Measurements from ENCODE around the gene NKX1-2.

NKX1-2 gene

DNA sequence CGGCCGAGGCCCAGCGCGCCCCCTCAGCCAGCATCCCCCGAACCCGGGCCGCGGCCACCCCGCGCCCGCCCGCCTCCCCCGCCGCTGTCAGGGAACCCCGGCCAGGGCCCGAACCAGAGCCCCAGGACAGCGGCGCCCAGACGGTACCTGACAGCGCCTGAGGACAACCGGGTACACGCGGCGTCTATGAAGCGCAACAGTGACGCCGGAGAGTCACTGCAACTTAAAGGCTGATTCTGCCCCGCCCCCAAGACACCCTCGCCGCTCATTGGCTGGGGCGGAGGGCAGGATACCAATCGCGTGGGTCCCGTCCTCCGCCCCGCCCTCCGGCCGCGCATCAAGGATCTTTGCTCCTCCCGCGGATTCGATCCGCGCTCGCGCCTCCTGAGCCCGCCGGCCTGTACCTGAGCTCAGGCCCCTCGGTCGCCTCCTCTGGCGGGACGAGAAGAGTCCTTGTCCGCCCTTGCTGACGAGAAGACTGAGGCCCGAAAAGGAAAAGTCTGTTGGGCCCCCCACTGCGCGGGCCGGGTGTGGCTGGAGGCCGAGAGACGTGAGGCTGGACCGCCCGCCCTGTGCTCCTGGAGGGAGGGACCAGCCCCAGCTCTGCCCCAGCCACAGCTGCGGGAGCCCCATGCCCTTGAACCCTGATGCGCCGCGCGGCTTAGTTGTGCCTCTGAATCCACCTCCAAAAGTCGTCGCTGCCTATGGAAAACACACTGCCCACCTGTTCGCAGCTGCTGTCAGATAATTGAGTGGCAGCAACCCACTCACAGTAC lies 30.9 kb downstream of the NKX1-2 start, which contains the start of gene OAT (continued):
- TF ChIP-seq ZNF558 (tag by site-specific recombination; IDR thresholded peaks at IDR 0.05) (no peak), ZNF658 (tag by site-specific recombination; IDR thresholded peaks at IDR 0.05) (no peak), OSR2 (tag by site-specific recombination; IDR thresholded peaks at IDR 0.05) (no peak), WT1 (tag by site-specific recombination; IDR thresholded peaks at IDR 0.05) (peak; percentile 47; the same call in 1 of the 2 replicates), ZNF266 (tag by site-specific recombination; IDR thresholded peaks at IDR 0.05; ENCODE audit: low read depth) (no peak), ZFP3 (tag by site-specific recombination; IDR thresholded peaks at IDR 0.05; ENCODE audit: low read depth) (no peak), ZNF596 (tag by site-specific recombination; IDR thresholded peaks at IDR 0.05) (0 out of 2 replicates have a peak, but pooled peaks have one; percentile 4), ZNF114 (tag by site-specific recombination; IDR thresholded peaks at IDR 0.05) (no peak), ZSCAN30 (tag by site-specific recombination; IDR thresholded peaks at IDR 0.05) (peak; percentile 8; the same call in 1 of the 2 replicates), ZNF510 (tag by site-specific recombination; IDR thresholded peaks at IDR 0.05; ENCODE audit: insufficient replicate concordance) (no peak), ZNF214 (tag by site-specific recombination; IDR thresholded peaks at IDR 0.05; ENCODE audit: borderline replicate concordance) (no peak), ZNF175 (tag by site-specific recombination; IDR thresholded peaks at IDR 0.05) (no peak), ZNF132 (tag by site-specific recombination; IDR thresholded peaks at IDR 0.05; ENCODE audit: borderline replicate concordance) (no peak), FEZF1 (tag by site-specific recombination; IDR thresholded peaks at IDR 0.05) (no peak), ZNF560 (tag by site-specific recombination; IDR thresholded peaks at IDR 0.05; ENCODE audit: borderline replicate concordance) (no peak), ZSCAN23 (tag by site-specific recombination; IDR thresholded peaks at IDR 0.05) (no peak), ZNF423 (tag by site-specific recombination; IDR thresholded peaks at IDR 0.05) (peak; percentile 46; the same call in 1 of the 2 replicates), ZNF473 (tag by site-specific recombination; IDR thresholded peaks at IDR 0.05) (no peak), ZNF776 (tag by site-specific recombination; IDR thresholded peaks at IDR 0.05; ENCODE audit: borderline replicate concordance) (no peak), SP7 (tag by site-specific recombination; IDR thresholded peaks at IDR 0.05) (peak; percentile 87), SALL2 (tag by site-specific recombination; IDR thresholded peaks at IDR 0.05; ENCODE audit: borderline replicate concordance) (no peak)
- TF ChIP-seq, protein P1, sequence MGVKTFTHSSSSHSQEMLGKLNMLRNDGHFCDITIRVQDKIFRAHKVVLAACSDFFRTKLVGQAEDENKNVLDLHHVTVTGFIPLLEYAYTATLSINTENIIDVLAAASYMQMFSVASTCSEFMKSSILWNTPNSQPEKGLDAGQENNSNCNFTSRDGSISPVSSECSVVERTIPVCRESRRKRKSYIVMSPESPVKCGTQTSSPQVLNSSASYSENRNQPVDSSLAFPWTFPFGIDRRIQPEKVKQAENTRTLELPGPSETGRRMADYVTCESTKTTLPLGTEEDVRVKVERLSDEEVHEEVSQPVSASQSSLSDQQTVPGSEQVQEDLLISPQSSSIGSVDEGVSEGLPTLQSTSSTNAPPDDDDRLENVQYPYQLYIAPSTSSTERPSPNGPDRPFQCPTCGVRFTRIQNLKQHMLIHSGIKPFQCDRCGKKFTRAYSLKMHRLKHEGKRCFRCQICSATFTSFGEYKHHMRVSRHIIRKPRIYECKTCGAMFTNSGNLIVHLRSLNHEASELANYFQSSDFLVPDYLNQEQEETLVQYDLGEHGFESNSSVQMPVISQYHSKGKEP (tag by site-specific recombination; IDR thresholded peaks at IDR 0.05), result peak; percentile 32; the same call in 1 of the 2 replicates
- TF ChIP-seq, protein P2, sequence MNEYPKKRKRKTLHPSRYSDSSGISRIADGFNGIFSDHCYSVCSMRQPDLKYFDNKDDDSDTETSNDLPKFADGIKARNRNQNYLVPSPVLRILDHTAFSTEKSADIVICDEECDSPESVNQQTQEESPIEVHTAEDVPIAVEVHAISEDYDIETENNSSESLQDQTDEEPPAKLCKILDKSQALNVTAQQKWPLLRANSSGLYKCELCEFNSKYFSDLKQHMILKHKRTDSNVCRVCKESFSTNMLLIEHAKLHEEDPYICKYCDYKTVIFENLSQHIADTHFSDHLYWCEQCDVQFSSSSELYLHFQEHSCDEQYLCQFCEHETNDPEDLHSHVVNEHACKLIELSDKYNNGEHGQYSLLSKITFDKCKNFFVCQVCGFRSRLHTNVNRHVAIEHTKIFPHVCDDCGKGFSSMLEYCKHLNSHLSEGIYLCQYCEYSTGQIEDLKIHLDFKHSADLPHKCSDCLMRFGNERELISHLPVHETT (tag by site-specific recombination; IDR thresholded peaks at IDR 0.05), result no peak; the same call in 1 of the 2 replicates
- TF ChIP-seq, protein P3, sequence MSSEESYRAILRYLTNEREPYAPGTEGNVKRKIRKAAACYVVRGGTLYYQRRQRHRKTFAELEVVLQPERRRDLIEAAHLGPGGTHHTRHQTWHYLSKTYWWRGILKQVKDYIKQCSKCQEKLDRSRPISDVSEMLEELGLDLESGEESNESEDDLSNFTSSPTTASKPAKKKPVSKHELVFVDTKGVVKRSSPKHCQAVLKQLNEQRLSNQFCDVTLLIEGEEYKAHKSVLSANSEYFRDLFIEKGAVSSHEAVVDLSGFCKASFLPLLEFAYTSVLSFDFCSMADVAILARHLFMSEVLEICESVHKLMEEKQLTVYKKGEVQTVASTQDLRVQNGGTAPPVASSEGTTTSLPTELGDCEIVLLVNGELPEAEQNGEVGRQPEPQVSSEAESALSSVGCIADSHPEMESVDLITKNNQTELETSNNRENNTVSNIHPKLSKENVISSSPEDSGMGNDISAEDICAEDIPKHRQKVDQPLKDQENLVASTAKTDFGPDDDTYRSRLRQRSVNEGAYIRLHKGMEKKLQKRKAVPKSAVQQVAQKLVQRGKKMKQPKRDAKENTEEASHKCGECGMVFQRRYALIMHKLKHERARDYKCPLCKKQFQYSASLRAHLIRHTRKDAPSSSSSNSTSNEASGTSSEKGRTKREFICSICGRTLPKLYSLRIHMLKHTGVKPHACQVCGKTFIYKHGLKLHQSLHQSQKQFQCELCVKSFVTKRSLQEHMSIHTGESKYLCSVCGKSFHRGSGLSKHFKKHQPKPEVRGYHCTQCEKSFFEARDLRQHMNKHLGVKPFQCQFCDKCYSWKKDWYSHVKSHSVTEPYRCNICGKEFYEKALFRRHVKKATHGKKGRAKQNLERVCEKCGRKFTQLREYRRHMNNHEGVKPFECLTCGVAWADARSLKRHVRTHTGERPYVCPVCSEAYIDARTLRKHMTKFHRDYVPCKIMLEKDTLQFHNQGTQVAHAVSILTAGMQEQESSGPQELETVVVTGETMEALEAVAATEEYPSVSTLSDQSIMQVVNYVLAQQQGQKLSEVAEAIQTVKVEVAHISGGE (tag by site-specific recombination; conservative IDR thresholded peaks at IDR 0.05; ENCODE audit: low read depth), result 0 out of 2 replicates have a peak, but pooled peaks have one; percentile 39
- TF ChIP-seq, protein P4, sequence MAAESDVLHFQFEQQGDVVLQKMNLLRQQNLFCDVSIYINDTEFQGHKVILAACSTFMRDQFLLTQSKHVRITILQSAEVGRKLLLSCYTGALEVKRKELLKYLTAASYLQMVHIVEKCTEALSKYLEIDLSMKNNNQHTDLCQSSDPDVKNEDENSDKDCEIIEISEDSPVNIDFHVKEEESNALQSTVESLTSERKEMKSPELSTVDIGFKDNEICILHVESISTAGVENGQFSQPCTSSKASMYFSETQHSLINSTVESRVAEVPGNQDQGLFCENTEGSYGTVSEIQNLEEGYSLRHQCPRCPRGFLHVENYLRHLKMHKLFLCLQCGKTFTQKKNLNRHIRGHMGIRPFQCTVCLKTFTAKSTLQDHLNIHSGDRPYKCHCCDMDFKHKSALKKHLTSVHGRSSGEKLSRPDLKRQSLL (tag by site-specific recombination; IDR thresholded peaks at IDR 0.05), result no peak
- TF ChIP-seq, protein P5, sequence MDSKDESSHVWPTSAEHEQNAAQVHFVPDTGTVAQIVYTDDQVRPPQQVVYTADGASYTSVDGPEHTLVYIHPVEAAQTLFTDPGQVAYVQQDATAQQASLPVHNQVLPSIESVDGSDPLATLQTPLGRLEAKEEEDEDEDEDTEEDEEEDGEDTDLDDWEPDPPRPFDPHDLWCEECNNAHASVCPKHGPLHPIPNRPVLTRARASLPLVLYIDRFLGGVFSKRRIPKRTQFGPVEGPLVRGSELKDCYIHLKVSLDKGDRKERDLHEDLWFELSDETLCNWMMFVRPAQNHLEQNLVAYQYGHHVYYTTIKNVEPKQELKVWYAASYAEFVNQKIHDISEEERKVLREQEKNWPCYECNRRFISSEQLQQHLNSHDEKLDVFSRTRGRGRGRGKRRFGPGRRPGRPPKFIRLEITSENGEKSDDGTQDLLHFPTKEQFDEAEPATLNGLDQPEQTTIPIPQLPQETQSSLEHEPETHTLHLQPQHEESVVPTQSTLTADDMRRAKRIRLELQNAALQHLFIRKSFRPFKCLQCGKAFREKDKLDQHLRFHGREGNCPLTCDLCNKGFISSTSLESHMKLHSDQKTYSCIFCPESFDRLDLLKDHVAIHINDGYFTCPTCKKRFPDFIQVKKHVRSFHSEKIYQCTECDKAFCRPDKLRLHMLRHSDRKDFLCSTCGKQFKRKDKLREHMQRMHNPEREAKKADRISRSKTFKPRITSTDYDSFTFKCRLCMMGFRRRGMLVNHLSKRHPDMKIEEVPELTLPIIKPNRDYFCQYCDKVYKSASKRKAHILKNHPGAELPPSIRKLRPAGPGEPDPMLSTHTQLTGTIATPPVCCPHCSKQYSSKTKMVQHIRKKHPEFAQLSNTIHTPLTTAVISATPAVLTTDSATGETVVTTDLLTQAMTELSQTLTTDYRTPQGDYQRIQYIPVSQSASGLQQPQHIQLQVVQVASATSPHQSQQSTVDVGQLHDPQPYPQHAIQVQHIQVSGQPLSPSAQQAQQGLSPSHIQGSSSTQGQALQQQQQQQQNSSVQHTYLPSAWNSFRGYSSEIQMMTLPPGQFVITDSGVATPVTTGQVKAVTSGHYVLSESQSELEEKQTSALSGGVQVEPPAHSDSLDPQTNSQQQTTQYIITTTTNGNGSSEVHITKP (tag by site-specific recombination; IDR thresholded peaks at IDR 0.05), result peak; percentile 46; the same call in 1 of the 2 replicates
- TF ChIP-seq, protein P6, sequence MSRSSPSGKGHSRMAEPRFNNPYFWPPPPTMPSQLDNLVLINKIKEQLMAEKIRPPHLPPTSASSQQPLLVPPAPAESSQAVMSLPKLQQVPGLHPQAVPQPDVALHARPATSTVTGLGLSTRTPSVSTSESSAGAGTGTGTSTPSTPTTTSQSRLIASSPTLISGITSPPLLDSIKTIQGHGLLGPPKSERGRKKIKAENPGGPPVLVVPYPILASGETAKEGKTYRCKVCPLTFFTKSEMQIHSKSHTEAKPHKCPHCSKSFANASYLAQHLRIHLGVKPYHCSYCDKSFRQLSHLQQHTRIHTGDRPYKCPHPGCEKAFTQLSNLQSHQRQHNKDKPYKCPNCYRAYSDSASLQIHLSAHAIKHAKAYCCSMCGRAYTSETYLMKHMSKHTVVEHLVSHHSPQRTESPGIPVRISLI (tag by site-specific recombination; IDR thresholded peaks at IDR 0.05), result no peak
